D721Med (cell line): ENCODE data around the gene FAM187B.

Experiments used
- DNase-seq: peaks from one replicate; pipeline ENCODE4 v3.0.0; 2011; ENCODE audit warnings: low spot score; ENCODE audit not compliant: insufficient read length
- FAIRE-seq: peaks from 2 replicates; lab custom pipeline; 2011; peaks lifted over from hg19 to GRCh38; lab: Jason Lieb, UNC
- TF ChIP-seq, protein P1 (sequence below): IDR thresholded peaks from 2 replicates; pipeline ENCODE4 v1.5.1; 2012; ENCODE audit warnings: mild to moderate bottlenecking, control low read depth; ENCODE audit not compliant: insufficient read depth; ENCODE audit errors: missing control alignments

The FAM187B gene

DNA sequence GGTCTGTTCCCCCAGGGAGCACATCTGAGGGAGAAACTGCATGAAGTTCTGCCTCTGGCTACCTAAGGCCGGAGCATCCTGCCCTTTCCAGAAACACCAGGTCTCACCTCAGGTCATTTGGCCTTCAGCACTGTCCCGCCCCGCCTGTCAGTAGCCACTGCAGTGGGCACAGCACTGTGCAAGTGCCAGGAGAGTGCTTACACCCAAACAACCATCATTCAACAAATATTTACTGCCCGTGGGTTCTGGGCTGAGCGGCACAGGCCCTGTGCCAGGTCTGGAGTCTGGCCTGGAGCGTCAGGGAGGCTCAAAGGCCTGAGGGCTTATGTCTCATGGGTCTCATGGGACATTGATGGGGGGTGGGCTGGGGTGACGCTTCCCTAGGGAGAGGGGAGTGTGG, 43.0 kb upstream of the FAM187B start:
- TF ChIP-seq, protein P1, sequence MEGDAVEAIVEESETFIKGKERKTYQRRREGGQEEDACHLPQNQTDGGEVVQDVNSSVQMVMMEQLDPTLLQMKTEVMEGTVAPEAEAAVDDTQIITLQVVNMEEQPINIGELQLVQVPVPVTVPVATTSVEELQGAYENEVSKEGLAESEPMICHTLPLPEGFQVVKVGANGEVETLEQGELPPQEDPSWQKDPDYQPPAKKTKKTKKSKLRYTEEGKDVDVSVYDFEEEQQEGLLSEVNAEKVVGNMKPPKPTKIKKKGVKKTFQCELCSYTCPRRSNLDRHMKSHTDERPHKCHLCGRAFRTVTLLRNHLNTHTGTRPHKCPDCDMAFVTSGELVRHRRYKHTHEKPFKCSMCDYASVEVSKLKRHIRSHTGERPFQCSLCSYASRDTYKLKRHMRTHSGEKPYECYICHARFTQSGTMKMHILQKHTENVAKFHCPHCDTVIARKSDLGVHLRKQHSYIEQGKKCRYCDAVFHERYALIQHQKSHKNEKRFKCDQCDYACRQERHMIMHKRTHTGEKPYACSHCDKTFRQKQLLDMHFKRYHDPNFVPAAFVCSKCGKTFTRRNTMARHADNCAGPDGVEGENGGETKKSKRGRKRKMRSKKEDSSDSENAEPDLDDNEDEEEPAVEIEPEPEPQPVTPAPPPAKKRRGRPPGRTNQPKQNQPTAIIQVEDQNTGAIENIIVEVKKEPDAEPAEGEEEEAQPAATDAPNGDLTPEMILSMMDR = no peak
- FAIRE-seq (no peak), DNase-seq (no peak)

GRCh38 chr19:35270381-35270811, 41.9 kb upstream of the FAM187B start:
- TF ChIP-seq, protein P1 = no peak
- FAIRE-seq = no peak
- no peak for DNase-seq

GRCh38 chr19:35269438-35270117, 41.0 kb upstream of the FAM187B start:
- FAIRE-seq = no peak
- TF ChIP-seq, protein P1 = peak; percentile 24
- DNase-seq = no peak

DNA sequence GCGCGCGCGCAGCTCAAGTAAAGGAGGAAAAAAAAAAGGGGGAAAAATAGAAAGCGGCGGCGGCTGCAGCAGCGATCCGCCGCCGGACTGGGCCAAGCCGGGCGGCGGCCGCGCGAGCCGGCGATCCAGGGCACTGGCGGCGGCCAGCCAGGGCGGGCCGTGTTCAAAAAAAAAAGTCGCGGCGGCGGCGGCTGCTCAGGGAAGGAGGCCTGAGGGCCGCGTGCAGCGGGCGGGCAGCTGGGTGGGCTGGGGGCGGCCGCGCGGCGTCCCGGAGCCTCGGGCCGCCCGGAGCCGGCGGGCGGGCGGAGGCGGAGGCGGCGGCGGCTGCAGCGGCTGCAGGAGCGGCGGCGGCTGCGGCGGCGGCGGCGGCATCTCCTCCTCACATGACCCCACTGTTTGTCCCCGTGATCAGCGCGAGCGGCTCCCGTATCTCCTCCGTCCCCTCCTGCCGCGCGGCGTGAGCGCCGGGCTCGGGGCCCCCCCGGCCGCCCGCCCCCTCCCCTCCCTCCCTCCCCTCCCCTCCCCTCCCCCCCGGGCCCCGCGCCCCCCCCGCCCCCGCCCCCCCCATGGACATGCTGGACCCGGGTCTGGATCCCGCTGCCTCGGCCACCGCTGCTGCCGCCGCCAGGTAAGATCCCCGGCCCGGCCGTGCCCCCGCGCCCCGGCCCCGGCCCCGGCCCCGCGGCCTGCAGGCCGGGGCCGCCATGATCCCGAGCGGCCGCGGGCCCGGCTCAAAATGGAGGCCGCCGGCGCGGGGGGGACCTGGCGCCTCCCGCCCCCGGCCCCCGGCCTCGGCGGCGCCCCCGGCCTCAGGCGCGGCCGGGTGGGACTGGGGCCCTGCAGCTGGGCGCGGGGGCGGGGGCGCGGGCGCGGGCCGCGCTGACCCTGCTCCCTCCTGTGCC, 40.2 kb upstream of the FAM187B start, which contains the start of gene USF2:
Gene USF2, plus strand, starts transcription at position 427 of the 902 bp plus-strand sequence. Its CDS starts 140 bp downstream, at position 567.
- TF ChIP-seq, protein P1 = no peak
- FAIRE-seq = no peak
- DNase-seq = no peak

- FAIRE-seq = no peak
- DNase-seq = peak; percentile 91
- TF ChIP-seq, protein P1 = no peak
These were observed 39.4 kb upstream of the FAM187B start for GRCh38 chr19:35267818-35268535.

DNA sequence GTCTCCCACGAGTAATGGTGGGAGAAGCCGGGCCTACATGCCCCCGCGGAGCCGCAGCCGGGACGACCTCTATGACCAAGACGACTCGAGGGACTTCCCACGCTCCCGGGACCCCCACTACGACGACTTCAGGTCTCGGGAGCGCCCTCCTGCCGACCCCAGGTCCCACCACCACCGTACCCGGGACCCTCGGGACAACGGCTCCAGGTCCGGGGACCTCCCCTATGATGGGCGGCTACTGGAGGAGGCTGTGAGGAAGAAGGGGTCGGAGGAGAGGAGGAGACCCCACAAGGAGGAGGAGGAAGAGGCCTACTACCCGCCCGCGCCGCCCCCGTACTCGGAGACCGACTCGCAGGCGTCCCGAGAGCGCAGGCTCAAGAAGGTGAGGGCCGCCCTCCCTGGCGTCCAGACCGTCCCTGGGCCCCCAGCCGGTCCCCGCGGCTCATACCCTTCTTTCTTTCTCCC, 38.8 kb upstream of the FAM187B start:
- DNase-seq (no peak), FAIRE-seq (no peak)
- TF ChIP-seq, protein P1 = no peak
